Neural cell (in vitro differentiated cells): ENCODE results near the gene SHOC1. TPM values are rescaled to one million over a fixed set of nuclear protein-coding genes. Genes with fewer than 3 reads are reported as not detected.

Experiments used
- H2AFZ ChIP-seq: fragments of 200-600, 300-800 bp; sonication (generic), shearing (Covaris generic); 2 replicates; pipeline ENCODE4 v1.6.0; 2014; ENCODE audit warnings: low read depth, mild to moderate bottlenecking, antibody characterized with exemption, low read length, moderate library complexity
- H3F3A ChIP-seq: fragments of 200-600 bp; shearing (Covaris generic); 2 replicates; pipeline ENCODE4 v1.6.1; 2016; ENCODE audit warnings: mild to moderate bottlenecking, moderate library complexity, mixed read lengths, antibody characterized with exemption, low read length; ENCODE audit not compliant: insufficient read depth, poor library complexity, severe bottlenecking
- H3K27ac ChIP-seq: fragments of 200-600, 300-800 bp; sonication (generic), shearing (Covaris generic); 2 replicates; pipeline ENCODE4 v1.5.1; 2014; ENCODE audit warnings: mild to moderate bottlenecking, low read length, moderate library complexity
- H3K27me3 ChIP-seq: fragments of 300-800, 200-600 bp; sonication (generic), shearing (Covaris generic); 2 replicates; pipeline ENCODE4 v1.6.0; 2014; ENCODE audit warnings: mild to moderate bottlenecking, low read depth, low read length, moderate library complexity; ENCODE audit not compliant: insufficient read depth
- H3K36me3 ChIP-seq: fragments of 300-800, 200-600 bp; sonication (generic), shearing (Covaris generic); 2 replicates; pipeline ENCODE4 v1.5.1; 2014; ENCODE audit warnings: mild to moderate bottlenecking, antibody characterized with exemption, low read length, moderate library complexity; ENCODE audit not compliant: insufficient read depth
- H3K4me2 ChIP-seq: fragments of 300-800, 200-600 bp; sonication (generic), shearing (Covaris generic); 2 replicates; pipeline ENCODE4 v1.6.0; 2014; ENCODE audit warnings: mild to moderate bottlenecking, low read length
- H3K4me3 ChIP-seq: fragments of 300-800, 200-600 bp; sonication (generic), shearing (Covaris generic); 2 replicates; pipeline ENCODE4 v1.5.1; 2014; ENCODE audit warnings: mild to moderate bottlenecking, low read length, moderate library complexity
- H3K79me2 ChIP-seq: fragments of 200-600 bp; shearing (Covaris generic); replicated peaks from 2 replicates; pipeline ENCODE4 v1.6.0; 2014; ENCODE audit warnings: mild to moderate bottlenecking, low read length, moderate library complexity; ENCODE audit not compliant: insufficient read depth
- H3K9ac ChIP-seq: fragments of 300-800, 200-600 bp; sonication (generic), shearing (Covaris generic); 2 replicates; pipeline ENCODE4 v1.6.1; 2016; ENCODE audit warnings: mild to moderate bottlenecking, low read length, mixed read lengths
- H3K9me2 ChIP-seq: fragments of 200-600 bp; shearing (Covaris generic); 2 replicates; pipeline ENCODE4 v1.6.1; 2016; ENCODE audit warnings: mild to moderate bottlenecking, low read length, mixed read lengths; ENCODE audit not compliant: insufficient read depth
- H3K9me3 ChIP-seq: fragments of 200-600, 300-800 bp; sonication (generic), shearing (Covaris generic); 2 replicates; pipeline ENCODE4 v1.6.1; 2016; ENCODE audit warnings: mild to moderate bottlenecking, mixed run types, low read length, moderate library complexity, mixed read lengths
- H4K20me1 ChIP-seq: fragments of 200-600 bp; shearing (Covaris generic); 2 replicates; pipeline ENCODE4 v1.6.1; 2016; ENCODE audit warnings: mild to moderate bottlenecking, mixed run types; ENCODE audit not compliant: insufficient read depth
- CTCF ChIP-seq: fragments of 450-650 bp; IDR thresholded peaks from 2 replicates; pipeline ENCODE4 v1.5.1; 2014; ENCODE audit warnings: antibody characterized with exemption, mild to moderate bottlenecking, moderate library complexity; ENCODE audit not compliant: poor library complexity, severe bottlenecking
- EP300 ChIP-seq: fragments of 450-650 bp; conservative IDR thresholded peaks from 2 replicates; pipeline ENCODE4 v1.6.1; 2014; ENCODE audit warnings: antibody characterized with exemption, mild to moderate bottlenecking, moderate library complexity; ENCODE audit not compliant: poor library complexity, severe bottlenecking
- EZH2 ChIP-seq: fragments of 200-600, 300-800 bp; shearing (Covaris generic), sonication (generic); IDR thresholded peaks from 2 replicates; pipeline ENCODE4 v1.6.1; 2014; ENCODE audit warnings: antibody characterized with exemption, low read length, borderline replicate concordance, mild to moderate bottlenecking; ENCODE audit not compliant: insufficient read depth, poor library complexity, severe bottlenecking
- MXI1 ChIP-seq: fragments of 450-650 bp; conservative IDR thresholded peaks from 2 replicates; pipeline ENCODE4 v1.6.1; 2014; ENCODE audit warnings: antibody characterized with exemption, mild to moderate bottlenecking; ENCODE audit not compliant: poor library complexity, severe bottlenecking
- POLR2AphosphoS5 ChIP-seq: IDR thresholded peaks from 2 replicates; pipeline ENCODE4 v1.6.1; 2012
- RAD21 ChIP-seq: fragments of 450-650 bp; conservative IDR thresholded peaks from 2 replicates; pipeline ENCODE4 v1.6.1; 2014; ENCODE audit warnings: antibody characterized with exemption, mild to moderate bottlenecking, moderate library complexity
- SMC3 ChIP-seq: fragments of 450-650 bp; conservative IDR thresholded peaks from 2 replicates; pipeline ENCODE4 v1.6.1; 2014; ENCODE audit warnings: antibody characterized with exemption, mild to moderate bottlenecking, moderate library complexity; ENCODE audit not compliant: poor library complexity
- TAF1 ChIP-seq: IDR thresholded peaks from 2 replicates; pipeline ENCODE4 v1.6.1; 2012; ENCODE audit warnings: low read depth
- polyA plus RNA-seq: library from polyadenylated mRNA; depleted of rRNA; stranded (reverse); fragments of >200 nt; gene quantifications from 2 replicates; pipeline ENCODE4 v1.2.3, GENCODE V29; 2014
- TF ChIP-seq, protein P1 (sequence below): IDR thresholded peaks from 2 replicates; pipeline ENCODE4 v1.6.1; 2012; ENCODE audit warnings: borderline replicate concordance

The SHOC1 gene
- polyA plus RNA-seq, 1 donor from 2014 or later = not detected

GRCh38 chr9:111825468-111826145 is 30.9 kb upstream of the SHOC1 start:
- no peak overlapping the region for H3K9ac ChIP-seq
- no peaks in the 10 kb centered on the region for H4K20me1 ChIP-seq
- H3F3A ChIP-seq = no peaks in the 10 kb centered on the region
- H3K27ac ChIP-seq = no peak overlapping the region
- H3K4me3 ChIP-seq = no peak overlapping the region
- no peaks in the 10 kb centered on the region for H3K79me2 ChIP-seq
- H2AFZ ChIP-seq = no peak overlapping the region
- H3K4me2 ChIP-seq = no peak overlapping the region
- no peaks in the 10 kb centered on the region for H3K9me3 ChIP-seq
- TF ChIP-seq EP300 (no peak), SMC3 (no peak), TAF1 (no peak), POLR2AphosphoS5 (no peak), EZH2 (no peak), MXI1 (no peak), CTCF (no peak), RAD21 (no peak)
- TF ChIP-seq, protein P1, sequence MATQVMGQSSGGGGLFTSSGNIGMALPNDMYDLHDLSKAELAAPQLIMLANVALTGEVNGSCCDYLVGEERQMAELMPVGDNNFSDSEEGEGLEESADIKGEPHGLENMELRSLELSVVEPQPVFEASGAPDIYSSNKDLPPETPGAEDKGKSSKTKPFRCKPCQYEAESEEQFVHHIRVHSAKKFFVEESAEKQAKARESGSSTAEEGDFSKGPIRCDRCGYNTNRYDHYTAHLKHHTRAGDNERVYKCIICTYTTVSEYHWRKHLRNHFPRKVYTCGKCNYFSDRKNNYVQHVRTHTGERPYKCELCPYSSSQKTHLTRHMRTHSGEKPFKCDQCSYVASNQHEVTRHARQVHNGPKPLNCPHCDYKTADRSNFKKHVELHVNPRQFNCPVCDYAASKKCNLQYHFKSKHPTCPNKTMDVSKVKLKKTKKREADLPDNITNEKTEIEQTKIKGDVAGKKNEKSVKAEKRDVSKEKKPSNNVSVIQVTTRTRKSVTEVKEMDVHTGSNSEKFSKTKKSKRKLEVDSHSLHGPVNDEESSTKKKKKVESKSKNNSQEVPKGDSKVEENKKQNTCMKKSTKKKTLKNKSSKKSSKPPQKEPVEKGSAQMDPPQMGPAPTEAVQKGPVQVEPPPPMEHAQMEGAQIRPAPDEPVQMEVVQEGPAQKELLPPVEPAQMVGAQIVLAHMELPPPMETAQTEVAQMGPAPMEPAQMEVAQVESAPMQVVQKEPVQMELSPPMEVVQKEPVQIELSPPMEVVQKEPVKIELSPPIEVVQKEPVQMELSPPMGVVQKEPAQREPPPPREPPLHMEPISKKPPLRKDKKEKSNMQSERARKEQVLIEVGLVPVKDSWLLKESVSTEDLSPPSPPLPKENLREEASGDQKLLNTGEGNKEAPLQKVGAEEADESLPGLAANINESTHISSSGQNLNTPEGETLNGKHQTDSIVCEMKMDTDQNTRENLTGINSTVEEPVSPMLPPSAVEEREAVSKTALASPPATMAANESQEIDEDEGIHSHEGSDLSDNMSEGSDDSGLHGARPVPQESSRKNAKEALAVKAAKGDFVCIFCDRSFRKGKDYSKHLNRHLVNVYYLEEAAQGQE = no peak
- no peaks in the 10 kb centered on the region for H3K9me2 ChIP-seq
- H3K27me3 ChIP-seq = no peaks in the 10 kb centered on the region
- H3K36me3 ChIP-seq = no peaks in the 10 kb centered on the region

- TF ChIP-seq RAD21 (no peak), MXI1 (no peak), POLR2AphosphoS5 (no peak), CTCF (no peak), EZH2 (no peak), EP300 (no peak), TAF1 (no peak)
- TF ChIP-seq, protein P1 = no peak
- Histone ChIP-seq H3K27me3 (no peaks in the 10 kb centered on the region), H3K9me3 (no peaks in the 10 kb centered on the region)
These were observed 26.3 kb upstream of the SHOC1 start for GRCh38 chr9:111821006-111821528.

More at GRCh38 chr9:111821006-111821528, 26.3 kb upstream of the SHOC1 start:
- Histone ChIP-seq H2AFZ (no peak overlapping the region), H3K4me3 (no peak overlapping the region), H3K36me3 (no peaks in the 10 kb centered on the region), H3K79me2 (no peaks in the 10 kb centered on the region), H3K27ac (no peak overlapping the region), H3K9ac (no peak overlapping the region), H3F3A (no peaks in the 10 kb centered on the region), H3K9me2 (no peaks in the 10 kb centered on the region), H3K4me2 (no peak overlapping the region), H4K20me1 (no peaks in the 10 kb centered on the region)
